Measurements from ENCODE around the gene HBEGF. TPM values are rescaled to one million over a fixed set of nuclear protein-coding genes. Genes with fewer than 3 reads are reported as not detected.

HBEGF gene
- polyA plus RNA-seq, 1 donor (not counting 4 experiments of a cell fraction or from before 2014, with no cell fraction given), result 53.1 TPM

DNA sequence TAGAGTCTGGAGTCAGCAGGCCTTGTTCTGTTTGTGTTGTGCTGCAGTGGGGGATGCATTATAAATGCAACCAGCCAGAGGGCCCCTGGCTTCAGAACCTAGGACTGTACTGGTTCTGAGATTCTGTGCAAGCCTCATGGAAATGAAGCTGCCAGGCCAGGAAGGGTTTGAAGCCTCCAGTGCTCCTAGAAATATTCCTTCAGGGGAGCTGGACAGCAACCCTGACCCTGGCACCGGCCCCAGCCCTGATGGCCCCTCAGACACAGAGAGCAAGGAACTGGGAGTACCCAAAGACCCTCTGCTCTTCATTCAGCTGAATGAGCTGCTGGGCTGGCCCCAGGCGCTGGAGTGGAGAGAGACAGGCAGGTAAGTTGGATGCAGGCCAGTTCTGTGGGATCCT is 13.7 kb upstream of the HBEGF start, which contains the start of gene SLC4A9:
TSS of gene SLC4A9 (plus strand) at position 94 of the 400 bp plus-strand sequence. CDS start at position 137, 43 bp downstream.
- H3K9me1 ChIP-seq (ENCODE audit: control insufficient read depth, extremely low read depth, insufficient read depth, low read length), result no peaks in the 10 kb centered on the region
- DNase-seq (ENCODE audit: low read depth, low spot score) (no peak), FAIRE-seq (no peak)
- no peaks in the 10 kb centered on the region for H3K9me3 ChIP-seq (ENCODE audit: control insufficient read depth, low read depth, low read length)
- no peaks in the 10 kb centered on the region for H4K20me1 ChIP-seq (ENCODE audit: control insufficient read depth, extremely low read depth, insufficient read depth, low read length)
- no peaks in the 10 kb centered on the region for H3K79me2 ChIP-seq (ENCODE audit: control insufficient read depth, insufficient read depth, low read length)
- H3K4me1 ChIP-seq (ENCODE audit: control insufficient read depth, extremely low read depth, insufficient read depth, low read length), result peaks cover 13% of the 10 kb centered on the region
- H3K9ac ChIP-seq (ENCODE audit: control insufficient read depth, extremely low read depth, insufficient read depth, low read length), result no peak within 1 kb of the TSS
- no peaks in the 10 kb centered on the region for H3K36me3 ChIP-seq (ENCODE audit: control insufficient read depth in 2 of 2, extremely low read depth in 1 of 2, insufficient read depth in 2 of 2, low read length in 2 of 2)
- H3K27ac ChIP-seq (ENCODE audit: control insufficient read depth, insufficient read depth, low read length), result no peak within 1 kb of the TSS
- H3K4me2 ChIP-seq (ENCODE audit: control insufficient read depth, extremely low read depth, insufficient read depth, low read depth, low read length), result no peak within 1 kb of the TSS
- H2AFZ ChIP-seq (ENCODE audit: control insufficient read depth, low read length), result no peak within 1 kb of the TSS
- TF ChIP-seq, protein P1, sequence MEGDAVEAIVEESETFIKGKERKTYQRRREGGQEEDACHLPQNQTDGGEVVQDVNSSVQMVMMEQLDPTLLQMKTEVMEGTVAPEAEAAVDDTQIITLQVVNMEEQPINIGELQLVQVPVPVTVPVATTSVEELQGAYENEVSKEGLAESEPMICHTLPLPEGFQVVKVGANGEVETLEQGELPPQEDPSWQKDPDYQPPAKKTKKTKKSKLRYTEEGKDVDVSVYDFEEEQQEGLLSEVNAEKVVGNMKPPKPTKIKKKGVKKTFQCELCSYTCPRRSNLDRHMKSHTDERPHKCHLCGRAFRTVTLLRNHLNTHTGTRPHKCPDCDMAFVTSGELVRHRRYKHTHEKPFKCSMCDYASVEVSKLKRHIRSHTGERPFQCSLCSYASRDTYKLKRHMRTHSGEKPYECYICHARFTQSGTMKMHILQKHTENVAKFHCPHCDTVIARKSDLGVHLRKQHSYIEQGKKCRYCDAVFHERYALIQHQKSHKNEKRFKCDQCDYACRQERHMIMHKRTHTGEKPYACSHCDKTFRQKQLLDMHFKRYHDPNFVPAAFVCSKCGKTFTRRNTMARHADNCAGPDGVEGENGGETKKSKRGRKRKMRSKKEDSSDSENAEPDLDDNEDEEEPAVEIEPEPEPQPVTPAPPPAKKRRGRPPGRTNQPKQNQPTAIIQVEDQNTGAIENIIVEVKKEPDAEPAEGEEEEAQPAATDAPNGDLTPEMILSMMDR (optimal IDR thresholded peaks at IDR 0.05 in 1 of 3, IDR thresholded peaks at IDR 0.05 in 1 of 3, conservative IDR thresholded peaks at IDR 0.05 in 1 of 3; ENCODE audit: extremely low read depth in 1 of 3, insufficient read depth in 2 of 3, low read length in 3 of 3), result no peak
- no peak for TF ChIP-seq EZH2 (IDR thresholded peaks at IDR 0.05; ENCODE audit: low read length)
- H3K4me3 ChIP-seq (ENCODE audit: control insufficient read depth in 2 of 3, extremely low read depth in 1 of 3, insufficient read depth in 2 of 3, low read depth in 1 of 3, low read length in 3 of 3), result no peak within 1 kb of the TSS
- H3K27me3 ChIP-seq (ENCODE audit: control insufficient read depth, extremely low read depth, insufficient read depth, low read length), result no peaks in the 10 kb centered on the region
- dilution Hi-C loops (cut with MboI; ENCODE audit: extremely low pct_ligation_motif_present, low sequenced_read_pairs), result no loop called here

DNA sequence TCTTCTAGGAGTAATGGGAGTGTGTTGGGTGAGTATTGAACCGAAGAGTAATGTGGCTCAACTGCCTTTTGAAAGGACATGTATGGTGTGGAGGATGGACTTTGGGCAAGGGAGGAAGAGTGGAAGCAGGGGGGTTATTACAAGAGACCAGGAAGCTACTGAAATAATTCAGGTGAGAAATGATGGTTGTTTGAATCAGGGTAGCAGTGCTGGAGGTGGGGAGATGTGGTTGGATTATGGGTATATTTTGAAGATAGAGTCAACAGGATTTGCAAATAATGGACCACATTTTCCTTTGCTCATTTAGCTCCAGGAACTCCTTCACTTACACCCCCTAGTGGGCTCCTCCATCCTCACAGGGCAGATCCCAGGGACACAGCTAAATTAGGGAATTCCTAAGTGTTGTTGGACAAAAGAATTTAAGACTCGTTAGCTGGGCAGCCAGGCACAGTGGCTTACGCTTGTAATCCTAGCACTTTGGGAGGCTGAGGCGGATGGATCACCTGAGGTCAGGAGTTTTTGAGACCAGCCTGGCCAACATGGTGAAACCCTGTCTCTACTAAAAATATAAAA is 12.4 kb upstream of the HBEGF start:
- no peak overlapping the region for H3K4me2 ChIP-seq (ENCODE audit: control insufficient read depth, extremely low read depth, insufficient read depth, low read depth, low read length)
- H4K20me1 ChIP-seq (ENCODE audit: control insufficient read depth, extremely low read depth, insufficient read depth, low read length), result no peaks in the 10 kb centered on the region
- no peaks in the 10 kb centered on the region for H3K79me2 ChIP-seq (ENCODE audit: control insufficient read depth, insufficient read depth, low read length)
- no peak overlapping the region for H3K27ac ChIP-seq (ENCODE audit: control insufficient read depth, insufficient read depth, low read length)
- no peaks in the 10 kb centered on the region for H3K9me3 ChIP-seq (ENCODE audit: control insufficient read depth, low read depth, low read length)
- H3K36me3 ChIP-seq (ENCODE audit: control insufficient read depth in 2 of 2, extremely low read depth in 1 of 2, insufficient read depth in 2 of 2, low read length in 2 of 2), result no peaks in the 10 kb centered on the region
- TF ChIP-seq EZH2 (IDR thresholded peaks at IDR 0.05; ENCODE audit: low read length), result no peak
- TF ChIP-seq, protein P1 (optimal IDR thresholded peaks at IDR 0.05 in 1 of 3, IDR thresholded peaks at IDR 0.05 in 1 of 3, conservative IDR thresholded peaks at IDR 0.05 in 1 of 3; ENCODE audit: extremely low read depth in 1 of 3, insufficient read depth in 2 of 3, low read length in 3 of 3), result peak in 2 of 3 experiments; percentile 37 to 49
- no peaks in the 10 kb centered on the region for H3K9me1 ChIP-seq (ENCODE audit: control insufficient read depth, extremely low read depth, insufficient read depth, low read length)
- H3K27me3 ChIP-seq (ENCODE audit: control insufficient read depth, extremely low read depth, insufficient read depth, low read length), result no peaks in the 10 kb centered on the region
- no peak overlapping the region for H3K9ac ChIP-seq (ENCODE audit: control insufficient read depth, extremely low read depth, insufficient read depth, low read length)
- no peak overlapping the region for H3K4me3 ChIP-seq (ENCODE audit: control insufficient read depth in 2 of 3, extremely low read depth in 1 of 3, insufficient read depth in 2 of 3, low read depth in 1 of 3, low read length in 3 of 3)
- H2AFZ ChIP-seq (ENCODE audit: control insufficient read depth, low read length), result no peak overlapping the region
- no peak for DNase-seq (ENCODE audit: low read depth, low spot score)
- peaks cover 11% of the 10 kb centered on the region for H3K4me1 ChIP-seq (ENCODE audit: control insufficient read depth, extremely low read depth, insufficient read depth, low read length)
- dilution Hi-C loops (cut with MboI; ENCODE audit: extremely low pct_ligation_motif_present, low sequenced_read_pairs), result no loop called here
- FAIRE-seq, result no peak

All from keratinocyte (primary cell).